Osteocyte (in vitro differentiated cells): ENCODE data around the gene ALDH1A3. TPM values are rescaled to one million over a fixed set of nuclear protein-coding genes. Genes with fewer than 3 reads are reported as not detected.

Experiments used
- DNase-seq: peaks from one replicate; pipeline ENCODE4 v3.0.0; 2021; ENCODE audit warnings: mixed read lengths; ENCODE audit not compliant: unreplicated experiment; ENCODE audit errors: extremely low spot score
- H3K27ac Mint-ChIP-seq: one replicate; pipeline ENCODE4 v1.8.0; 2021; ENCODE audit warnings: mild to moderate bottlenecking, mixed read lengths; ENCODE audit not compliant: unreplicated experiment
- H3K27me3 Mint-ChIP-seq: one replicate; pipeline ENCODE4 v1.8.0; 2021; ENCODE audit warnings: mixed read lengths; ENCODE audit not compliant: unreplicated experiment
- H3K36me3 Mint-ChIP-seq: one replicate; pipeline ENCODE4 v1.8.0; 2021; ENCODE audit warnings: mixed read lengths; ENCODE audit not compliant: unreplicated experiment
- H3K4me1 Mint-ChIP-seq: one replicate; pipeline ENCODE4 v1.8.0; 2021; ENCODE audit warnings: mixed read lengths; ENCODE audit not compliant: unreplicated experiment
- H3K4me3 Mint-ChIP-seq: one replicate; pipeline ENCODE4 v1.8.0; 2021; ENCODE audit warnings: mild to moderate bottlenecking, moderate library complexity, mixed read lengths; ENCODE audit not compliant: unreplicated experiment
- H3K9me3 Mint-ChIP-seq: one replicate; pipeline ENCODE4 v1.8.0; 2021; ENCODE audit warnings: mixed read lengths; ENCODE audit not compliant: unreplicated experiment
- total RNA-seq: library from RNA; stranded (reverse); gene quantifications from 2 replicates; pipeline ENCODE4 v1.2.1, GENCODE V29; 2021
- TF ChIP-seq, protein P1 (sequence below): fragments of 200-600 bp; sonication (generic); IDR thresholded peaks from 2 replicates; pipeline ENCODE4 v1.5.0; 2021; ENCODE audit warnings: antibody characterized with exemption, mild to moderate bottlenecking, moderate library complexity

ALDH1A3 gene
- total RNA-seq, 1 donor from 2014 or later: 0.30 TPM

DNA sequence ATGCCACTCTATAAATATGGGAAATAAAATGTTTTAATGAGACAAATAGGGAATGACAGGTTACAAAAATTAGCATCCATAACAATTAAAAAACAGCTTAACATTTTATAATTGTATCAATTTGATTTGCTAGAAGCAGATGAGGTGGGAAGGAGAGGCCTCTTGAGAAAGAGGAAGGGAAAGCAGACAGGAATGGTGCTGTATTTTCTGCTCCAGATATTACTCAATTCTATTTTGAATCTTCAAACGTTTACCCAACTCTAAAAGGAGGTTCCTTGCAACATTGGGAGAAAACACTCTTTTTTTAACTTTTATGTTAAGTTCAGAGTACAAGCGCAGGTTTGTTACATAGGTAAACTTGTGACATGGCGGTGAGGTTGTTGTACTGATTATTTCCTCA, 44.9 kb upstream of the ALDH1A3 start:
- H3K27ac Mint-ChIP-seq: no peak overlapping the region
- H3K36me3 Mint-ChIP-seq: no peaks in the 10 kb centered on the region
- DNase-seq: no peak
- H3K4me3 Mint-ChIP-seq: no peak overlapping the region
- peaks cover 4% of the 10 kb centered on the region for H3K9me3 Mint-ChIP-seq
- TF ChIP-seq, protein P1, sequence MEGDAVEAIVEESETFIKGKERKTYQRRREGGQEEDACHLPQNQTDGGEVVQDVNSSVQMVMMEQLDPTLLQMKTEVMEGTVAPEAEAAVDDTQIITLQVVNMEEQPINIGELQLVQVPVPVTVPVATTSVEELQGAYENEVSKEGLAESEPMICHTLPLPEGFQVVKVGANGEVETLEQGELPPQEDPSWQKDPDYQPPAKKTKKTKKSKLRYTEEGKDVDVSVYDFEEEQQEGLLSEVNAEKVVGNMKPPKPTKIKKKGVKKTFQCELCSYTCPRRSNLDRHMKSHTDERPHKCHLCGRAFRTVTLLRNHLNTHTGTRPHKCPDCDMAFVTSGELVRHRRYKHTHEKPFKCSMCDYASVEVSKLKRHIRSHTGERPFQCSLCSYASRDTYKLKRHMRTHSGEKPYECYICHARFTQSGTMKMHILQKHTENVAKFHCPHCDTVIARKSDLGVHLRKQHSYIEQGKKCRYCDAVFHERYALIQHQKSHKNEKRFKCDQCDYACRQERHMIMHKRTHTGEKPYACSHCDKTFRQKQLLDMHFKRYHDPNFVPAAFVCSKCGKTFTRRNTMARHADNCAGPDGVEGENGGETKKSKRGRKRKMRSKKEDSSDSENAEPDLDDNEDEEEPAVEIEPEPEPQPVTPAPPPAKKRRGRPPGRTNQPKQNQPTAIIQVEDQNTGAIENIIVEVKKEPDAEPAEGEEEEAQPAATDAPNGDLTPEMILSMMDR: no peak
- peaks cover 14% of the 10 kb centered on the region for H3K27me3 Mint-ChIP-seq
- H3K4me1 Mint-ChIP-seq: no peaks in the 10 kb centered on the region

DNA sequence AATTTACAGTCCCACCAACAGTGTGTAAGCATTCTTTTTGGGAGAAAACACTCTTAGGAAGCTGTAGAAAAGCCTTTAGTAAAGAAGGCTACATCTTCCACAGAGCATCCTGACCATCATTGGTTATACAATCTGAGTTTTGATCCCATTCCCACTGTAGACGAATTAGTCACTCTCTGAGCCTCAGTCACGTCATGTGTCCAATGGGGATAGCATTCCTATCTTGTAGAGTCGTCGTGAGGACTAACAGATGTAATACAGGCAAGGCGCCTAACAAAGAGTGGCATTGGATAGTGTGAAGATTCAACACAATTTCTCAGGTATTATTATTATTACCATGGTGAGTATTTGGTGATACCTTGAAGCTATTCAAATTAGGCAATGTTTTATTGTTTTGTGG, 44.0 kb upstream of the ALDH1A3 start:
- peaks cover 4% of the 10 kb centered on the region for H3K9me3 Mint-ChIP-seq
- no peak overlapping the region for H3K4me3 Mint-ChIP-seq
- H3K27me3 Mint-ChIP-seq: peaks cover 14% of the 10 kb centered on the region
- TF ChIP-seq, protein P1: no peak
- H3K4me1 Mint-ChIP-seq: no peaks in the 10 kb centered on the region
- no peak for DNase-seq
- H3K27ac Mint-ChIP-seq: no peak overlapping the region
- H3K36me3 Mint-ChIP-seq: no peaks in the 10 kb centered on the region

DNA sequence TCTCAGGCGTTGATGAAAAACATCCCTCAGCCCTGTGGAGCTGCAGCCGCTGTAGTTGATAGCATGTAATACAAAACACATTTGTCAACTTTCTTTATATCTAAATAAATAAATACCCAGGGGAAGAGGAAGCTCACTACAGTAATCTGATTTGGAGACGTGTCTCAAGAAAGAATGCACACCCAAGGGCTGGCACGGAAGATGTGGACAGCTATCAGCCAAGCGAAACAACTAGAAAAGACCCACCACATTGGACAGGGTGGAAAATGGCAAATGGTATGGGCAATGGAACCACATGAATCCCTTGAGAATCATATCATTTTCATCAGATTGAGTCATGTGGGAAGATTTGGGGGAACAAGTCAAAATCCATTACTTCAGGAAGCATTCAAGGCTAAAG, 43.1 kb upstream of the ALDH1A3 start:
- no peak overlapping the region for H3K27ac Mint-ChIP-seq

DNA sequence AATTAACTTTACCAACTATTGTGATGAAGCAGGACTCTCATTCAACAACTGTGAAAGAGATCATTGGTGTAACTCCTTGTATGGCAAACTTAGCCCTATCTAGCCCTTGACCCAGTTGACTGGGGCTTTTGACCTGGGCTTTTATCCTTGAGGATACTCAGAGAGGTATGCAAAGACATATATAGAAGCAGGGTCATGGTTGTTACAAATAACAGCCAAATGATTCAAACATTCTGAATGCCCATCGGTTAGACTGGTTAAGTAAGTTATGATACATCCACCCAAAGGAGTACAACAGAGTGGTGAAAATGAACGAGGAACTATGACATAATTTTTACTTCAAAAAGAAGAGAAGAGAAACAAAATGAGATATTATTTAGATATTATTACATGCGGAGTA, 38.2 kb upstream of the ALDH1A3 start:
- H3K4me3 Mint-ChIP-seq: no peak overlapping the region
- no peak overlapping the region for H3K27ac Mint-ChIP-seq
- H3K36me3 Mint-ChIP-seq: no peaks in the 10 kb centered on the region
- TF ChIP-seq, protein P1: no peak
- no peaks in the 10 kb centered on the region for H3K27me3 Mint-ChIP-seq
- H3K4me1 Mint-ChIP-seq: peaks cover 10% of the 10 kb centered on the region
- peaks cover 4% of the 10 kb centered on the region for H3K9me3 Mint-ChIP-seq
- no peak for DNase-seq

More for the DNA sequence above, 43.1 kb upstream of the ALDH1A3 start:
- TF ChIP-seq, protein P1: no peak
- Mint-ChIP-seq H3K27me3 (peaks cover 12% of the 10 kb centered on the region), H3K4me3 (no peak overlapping the region), H3K4me1 (no peaks in the 10 kb centered on the region), H3K36me3 (no peaks in the 10 kb centered on the region), H3K9me3 (peaks cover 4% of the 10 kb centered on the region)
- DNase-seq: no peak

DNA sequence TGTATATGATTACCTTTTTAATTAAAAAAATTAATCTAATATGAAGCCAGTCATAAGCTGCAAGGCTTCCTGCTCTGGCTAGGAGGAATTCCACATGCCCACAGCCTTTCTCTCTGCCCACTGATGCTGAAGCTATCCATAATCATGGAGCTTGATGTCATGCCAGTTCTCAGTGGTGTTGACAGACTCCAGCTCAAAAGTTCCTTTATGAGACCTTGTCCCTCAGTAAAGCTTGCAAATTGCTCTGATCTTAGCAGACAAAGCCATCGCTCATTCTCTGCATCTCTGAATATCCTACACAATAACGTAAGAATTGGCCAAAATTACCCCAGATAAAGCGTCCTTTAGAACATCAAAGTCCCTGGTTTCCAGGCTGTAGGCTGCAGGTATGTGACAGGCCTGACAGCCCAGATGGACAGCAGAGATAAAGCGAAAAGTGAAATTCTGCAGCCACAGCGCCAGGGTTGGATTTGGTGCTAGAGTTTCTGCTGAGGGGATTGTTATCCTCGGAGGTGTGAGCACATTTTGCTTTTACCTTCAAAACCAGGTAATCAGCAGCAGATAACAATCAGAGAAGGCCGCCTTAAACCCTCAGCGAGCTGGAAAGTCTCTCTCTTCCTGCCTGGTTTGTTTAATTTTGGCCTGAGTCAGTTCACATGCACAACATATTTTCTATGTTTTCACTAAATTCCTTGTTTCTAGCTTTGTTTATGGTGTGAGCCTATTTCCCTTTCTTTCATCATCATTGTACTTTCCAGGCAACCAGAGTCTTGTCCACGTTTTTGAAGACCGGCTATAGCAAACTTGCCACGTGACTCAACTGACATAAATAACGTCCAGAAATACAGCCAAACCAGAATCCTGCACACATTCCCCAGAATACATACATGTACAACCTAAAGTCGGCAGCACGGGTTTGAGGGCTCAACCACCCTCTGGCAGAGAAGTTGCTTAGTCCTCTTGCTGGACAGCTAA, 36.6 kb upstream of the ALDH1A3 start:
- Mint-ChIP-seq H3K27me3 (peaks cover 2% of the 10 kb centered on the region), H3K9me3 (no peaks in the 10 kb centered on the region), H3K36me3 (no peaks in the 10 kb centered on the region), H3K27ac (peak overlapping the region; percentile 25), H3K4me3 (no peak overlapping the region), H3K4me1 (peaks cover 10% of the 10 kb centered on the region)
- DNase-seq: peak; percentile 67
- TF ChIP-seq, protein P1: no peak
